AG09319 (cell line): ENCODE results near the gene GMPS.

Experiments
- DNase-seq: peaks from one replicate; pipeline ENCODE4 v3.0.0-alpha.2; 2010; ENCODE audit warnings: low read depth; ENCODE audit errors: extremely low read depth
- CTCF ChIP-seq: IDR thresholded peaks from 2 replicates; pipeline ENCODE4 v1.5.1; 2011; ENCODE audit warnings: low read depth, mild to moderate bottlenecking, inconsistent platforms, low read length, moderate library complexity

The GMPS gene

DNA sequence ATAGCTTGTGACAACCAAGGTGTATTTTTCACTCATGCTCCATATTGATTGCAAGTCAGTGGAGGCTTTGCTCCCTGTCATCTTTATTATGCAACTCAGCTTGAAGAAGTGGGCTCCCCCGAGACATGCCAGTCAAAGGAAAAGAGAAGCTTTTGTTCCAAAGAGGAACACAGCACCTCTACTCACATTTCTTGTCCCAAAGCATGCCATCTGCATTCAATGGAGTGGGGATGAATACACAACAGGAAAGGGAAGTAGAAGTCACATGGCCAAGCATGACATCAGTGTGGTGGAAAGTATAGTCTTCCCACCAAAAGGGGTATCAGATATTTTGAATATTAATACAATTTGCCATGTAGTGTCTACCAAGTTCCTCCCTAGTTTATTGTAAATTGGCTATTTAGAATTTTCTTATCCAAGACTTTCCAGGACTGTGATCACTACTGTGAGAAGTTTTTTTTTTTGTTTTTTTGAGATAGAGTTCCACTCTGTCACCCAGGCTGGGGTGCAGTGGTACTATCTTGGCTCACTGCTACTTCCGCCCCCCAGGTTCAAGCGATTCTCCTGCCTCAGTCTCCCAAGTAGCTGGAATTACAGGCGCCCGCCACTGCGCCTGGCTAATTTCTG lies 114.5 kb downstream of the GMPS start:
- TF ChIP-seq CTCF = no peak
- DNase-seq = no peak

DNA sequence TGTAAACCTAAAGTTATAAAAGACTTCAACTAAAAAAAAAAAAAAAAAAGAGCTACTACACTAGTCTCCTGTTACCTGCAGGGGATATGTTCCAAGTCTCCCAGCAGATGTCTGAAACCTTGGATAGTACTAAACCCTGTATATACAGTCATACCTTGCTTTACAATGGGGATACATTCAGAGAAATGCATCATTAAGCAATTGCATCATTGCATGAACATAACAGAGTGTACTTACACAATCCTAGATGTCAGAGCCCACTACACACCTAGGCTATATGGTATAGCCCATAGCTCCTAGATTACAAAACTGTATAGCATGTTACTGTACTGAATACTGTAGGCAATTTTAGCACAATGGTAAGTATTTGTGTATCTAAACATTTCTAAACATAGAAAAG lies 119.1 kb downstream of the GMPS start:
- TF ChIP-seq CTCF = no peak
- DNase-seq = no peak

DNA sequence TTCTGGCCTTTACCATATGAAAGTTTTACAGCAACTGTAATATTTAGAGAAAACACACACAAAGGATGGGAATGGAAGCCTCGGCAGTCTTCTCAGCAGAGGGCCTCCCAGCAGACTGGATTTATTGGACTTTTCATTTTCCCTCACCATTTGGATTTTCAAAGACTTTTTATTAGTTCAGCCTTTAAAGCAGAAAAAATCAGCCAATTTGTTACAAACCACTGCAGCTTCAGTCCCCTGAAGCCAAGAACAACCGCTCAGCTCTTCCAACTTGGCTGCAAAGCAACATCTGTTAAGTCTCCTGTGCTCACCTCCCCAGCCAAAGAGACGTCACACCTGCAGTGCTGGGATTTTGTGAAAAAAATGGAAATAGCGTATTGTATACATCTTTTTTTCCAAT lies 120.8 kb downstream of the GMPS start:
- no peak for TF ChIP-seq CTCF
- no peak for DNase-seq

GRCh38 chr3:155991847-155992246 lies 121.4 kb downstream of the GMPS start:
- DNase-seq = no peak
- no peak for TF ChIP-seq CTCF
